ENCODE measurements around the gene CDC34. TPM values are rescaled to one million over a fixed set of nuclear protein-coding genes. Genes with fewer than 3 reads are reported as not detected.

CDC34 gene
- total RNA-seq, 1 experiment from 2014 or later, result 56.4 TPM

DNA sequence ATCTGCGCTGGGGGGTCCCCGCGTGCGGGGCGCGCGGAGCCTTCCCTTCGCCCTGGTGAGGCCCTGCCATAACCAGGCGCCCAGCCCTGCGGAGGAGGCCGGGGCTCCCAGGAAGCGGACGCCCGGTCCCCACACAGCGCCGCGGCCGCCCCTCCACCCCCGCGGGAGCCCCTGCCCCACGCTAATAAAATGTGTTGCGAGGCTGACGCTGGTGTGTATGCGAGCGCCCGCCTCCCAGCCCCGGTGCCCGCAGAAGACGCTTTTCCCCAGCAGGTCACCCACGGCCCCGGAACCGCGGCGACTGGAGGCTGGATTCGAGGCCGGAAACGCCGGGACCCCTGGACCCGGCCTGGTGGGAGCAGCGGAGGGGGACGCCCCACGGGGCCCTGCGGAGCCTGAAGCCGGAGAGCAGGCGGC lies 12.1 kb upstream of the CDC34 start:
- no peak for DNase-seq (ENCODE audit: low read depth)

GRCh38 chr19:522726-523125 lies 8.8 kb upstream of the CDC34 start:
- DNase-seq (ENCODE audit: low read depth), result no peak

GRCh38 chr19:524062-524674 lies 7.4 kb upstream of the CDC34 start:
- peak; percentile 59 for DNase-seq (ENCODE audit: low read depth)

DNA sequence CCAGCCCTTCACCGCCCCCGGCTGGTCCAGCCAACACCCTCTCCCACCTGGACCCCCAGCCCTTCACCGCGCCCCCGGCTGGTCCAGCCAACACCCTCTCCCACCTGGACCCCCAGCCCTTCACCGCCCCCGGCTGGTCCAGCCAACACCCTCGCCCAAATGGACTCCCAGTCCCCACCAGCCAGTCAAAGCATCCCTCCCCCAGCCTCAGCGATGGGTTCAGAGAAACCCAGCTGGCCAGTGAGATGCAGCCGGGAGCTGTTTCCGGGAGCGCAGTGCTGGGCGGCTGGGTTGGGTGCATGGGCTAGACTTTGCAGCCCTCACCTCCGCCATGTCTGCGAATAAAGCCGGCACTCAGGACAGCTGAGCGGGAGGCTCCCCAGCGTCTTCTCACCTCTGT lies 6.5 kb upstream of the CDC34 start:
- DNase-seq (ENCODE audit: low read depth), result no peak

- DNase-seq (ENCODE audit: low read depth), result no peak
Observed at GRCh38 chr19:525857-526419, 5.6 kb upstream of the CDC34 start.

DNA sequence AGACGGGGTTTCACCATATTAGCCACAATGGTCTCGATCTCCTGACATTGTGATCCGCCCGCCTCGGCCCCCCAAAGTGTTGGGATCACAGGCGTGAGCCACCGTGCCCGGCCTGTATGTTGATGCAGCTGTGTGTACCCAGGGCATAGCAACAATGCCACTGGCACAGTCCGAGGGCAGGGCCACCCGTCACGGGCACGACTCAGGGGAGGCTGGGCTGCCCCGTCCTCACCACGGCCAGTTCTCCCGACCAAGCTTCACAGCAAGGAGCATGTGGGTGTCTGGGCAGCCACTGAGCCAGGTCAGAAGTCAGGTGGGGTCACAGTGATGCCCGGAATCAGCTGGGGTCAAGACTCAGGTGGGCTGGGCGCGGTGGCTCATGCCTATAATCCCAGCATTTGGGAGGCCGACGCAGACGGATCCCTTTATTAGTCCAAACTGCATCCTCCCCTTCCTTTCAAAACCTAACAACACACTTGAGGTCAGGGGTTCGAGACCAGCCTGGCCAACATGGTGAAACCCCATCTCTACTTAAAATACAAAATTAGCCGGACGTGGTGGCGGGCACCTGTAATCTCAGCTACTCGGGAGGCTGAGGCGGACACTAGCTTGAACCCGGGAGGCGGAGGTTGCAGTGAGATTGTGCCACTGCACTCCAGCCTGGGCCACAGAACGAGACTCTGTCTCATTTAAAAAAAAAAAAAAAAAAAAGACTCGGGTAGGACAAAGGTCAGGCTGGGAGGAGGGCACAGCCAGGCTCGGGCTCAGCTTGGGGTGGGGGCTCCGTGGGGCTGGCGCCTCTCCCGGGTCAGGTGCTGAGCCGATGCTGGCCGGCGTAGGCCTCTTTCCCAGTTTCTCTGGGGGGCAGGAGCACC lies 1.2 kb upstream of the CDC34 start:
- no peak for DNase-seq (ENCODE audit: low read depth)

DNA sequence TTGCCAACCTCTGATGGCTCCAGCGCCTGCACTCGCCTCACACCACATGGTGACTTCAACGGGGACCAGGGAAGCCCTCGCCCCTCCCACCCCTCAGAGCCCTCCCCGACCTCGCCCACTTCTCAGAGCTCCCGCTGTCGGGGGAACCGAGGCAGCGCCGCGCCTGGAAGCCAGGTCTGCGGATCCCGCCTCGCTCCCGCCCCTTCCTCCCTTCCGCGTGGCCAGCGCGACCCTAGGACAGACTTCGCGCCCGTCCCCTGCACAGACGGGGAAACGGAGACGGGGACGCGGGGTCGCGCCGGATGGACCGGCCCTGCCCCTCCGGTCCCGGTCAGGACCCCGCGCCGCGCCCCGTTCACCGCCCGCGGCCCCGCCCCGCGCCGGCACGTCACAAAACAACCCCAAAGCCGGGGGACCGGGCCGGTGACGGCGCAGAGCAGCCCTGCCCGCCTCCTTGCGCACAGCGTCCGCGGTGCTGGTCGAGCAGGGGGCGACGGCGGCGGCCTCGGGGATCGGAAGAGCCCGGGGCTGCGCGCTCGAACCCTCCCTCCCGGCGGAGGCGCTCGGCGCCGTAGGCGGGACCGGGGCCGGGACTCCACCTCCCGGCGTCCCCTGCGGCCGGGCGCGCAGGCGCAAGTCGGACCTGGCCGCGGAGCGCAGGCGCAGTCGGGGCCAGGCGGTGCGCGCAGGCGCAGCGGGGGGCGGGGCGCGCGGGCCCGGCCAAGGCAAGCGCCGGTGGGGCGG lies 379 bp upstream of the CDC34 start:
- DNase-seq (ENCODE audit: low read depth), result peak; percentile 73

GRCh38 chr19:532561-533363 lies 1.2 kb downstream of the CDC34 start:
- peak; percentile 64 for DNase-seq (ENCODE audit: low read depth)

DNA sequence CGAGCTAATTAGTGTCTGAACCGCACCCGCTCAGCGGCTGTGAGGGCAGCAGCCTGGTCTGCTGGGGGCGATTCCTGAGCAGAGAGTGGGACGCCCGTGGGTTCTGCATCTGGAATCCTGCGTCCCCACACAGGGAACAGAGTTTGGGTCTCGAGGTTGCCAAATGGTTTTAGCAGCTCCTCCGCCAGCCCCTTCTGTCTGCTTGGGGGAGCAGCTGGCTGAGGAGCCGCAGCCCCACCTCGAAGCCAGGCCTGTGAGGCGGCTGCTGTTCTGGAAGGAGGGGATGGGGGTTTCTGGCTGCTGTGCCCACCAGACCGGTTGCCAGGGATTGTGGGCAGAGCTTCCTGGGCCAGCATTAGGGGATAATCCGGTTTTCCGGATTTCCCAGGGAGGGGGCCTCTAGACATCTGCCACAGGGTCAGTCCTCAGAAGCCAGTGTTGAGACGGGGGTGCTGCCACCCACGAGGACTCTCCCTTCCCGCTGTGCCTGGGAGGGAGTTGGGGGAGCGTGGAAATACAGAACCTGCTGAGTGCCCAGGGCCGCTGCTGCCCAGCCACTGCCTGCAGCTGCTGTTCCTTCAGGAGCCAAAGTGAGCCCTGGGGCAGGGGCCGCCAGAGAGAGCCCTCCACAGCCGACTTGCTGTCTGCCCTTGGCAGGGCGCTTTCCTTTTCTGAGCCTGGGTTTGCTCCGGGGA lies 2.0 kb downstream of the CDC34 start:
- no peak for DNase-seq (ENCODE audit: low read depth)

DNA sequence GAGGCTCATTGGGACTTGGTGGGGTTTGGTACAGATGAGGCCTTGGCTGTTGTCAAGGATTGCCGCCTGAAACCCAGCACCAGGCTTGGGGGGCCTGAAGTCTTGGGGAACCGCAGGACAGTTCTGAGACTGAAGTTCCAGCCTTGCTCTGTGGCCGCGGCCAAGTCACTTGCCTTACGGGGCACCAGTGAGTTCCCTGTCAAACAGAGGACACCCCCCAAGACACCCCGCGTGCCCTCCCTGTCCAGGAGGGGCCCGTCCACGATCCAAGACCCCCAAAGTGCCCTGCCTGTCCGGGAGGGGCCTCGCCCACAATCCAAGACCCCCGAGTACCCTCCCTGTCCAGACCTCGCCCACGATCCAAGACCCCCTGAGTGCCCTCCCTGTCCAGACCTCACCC lies 2.5 kb downstream of the CDC34 start:
- DNase-seq (ENCODE audit: low read depth), result no peak

DNA sequence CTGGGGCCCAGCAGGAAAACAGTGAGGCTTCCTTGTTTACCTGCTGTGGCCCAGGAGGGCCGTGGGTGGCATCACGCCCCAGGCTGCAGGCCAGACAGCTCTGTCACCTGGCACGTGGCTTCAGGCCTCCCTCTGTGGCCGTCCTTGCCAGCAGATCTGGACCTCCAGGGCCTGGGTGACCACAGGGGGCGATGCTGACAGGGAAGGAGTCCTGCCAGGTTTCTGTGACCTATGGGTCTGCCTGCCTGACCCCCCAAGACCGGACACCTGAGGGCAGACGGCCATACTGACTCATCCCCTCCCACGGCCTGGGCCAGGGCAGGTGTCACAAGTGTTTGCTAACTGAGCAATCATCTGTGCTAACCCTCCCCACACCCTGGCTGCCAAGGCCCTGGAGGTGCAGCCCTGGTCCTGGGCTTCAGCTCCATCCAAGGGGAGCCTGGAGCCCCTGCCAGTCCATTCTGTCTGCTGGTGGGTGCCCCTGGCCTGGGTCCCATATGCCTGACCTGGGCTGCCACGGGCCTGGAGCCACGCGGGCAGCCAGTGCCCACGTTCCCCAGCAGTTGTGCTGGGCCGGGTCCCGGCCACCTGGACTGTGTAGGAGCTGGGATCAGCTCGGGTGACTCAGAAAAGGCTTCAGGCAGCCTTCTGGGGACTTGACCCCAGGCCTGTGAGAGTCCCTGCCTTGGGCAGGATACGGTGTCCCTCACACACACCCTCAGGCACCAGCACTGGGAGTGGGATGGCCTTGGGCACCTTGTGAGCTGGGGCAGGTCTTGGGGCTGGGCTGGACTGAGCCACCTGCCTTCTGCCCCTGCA lies 3.7 kb downstream of the CDC34 start:
- DNase-seq (ENCODE audit: low read depth), result no peak

- no peak for DNase-seq (ENCODE audit: low read depth)
Observed at GRCh38 chr19:536031-536880, 4.7 kb downstream of the CDC34 start.

GRCh38 chr19:536881-537404 lies 5.4 kb downstream of the CDC34 start:
- no peak for DNase-seq (ENCODE audit: low read depth)

GRCh38 chr19:538641-539428 lies 7.3 kb downstream of the CDC34 start:
- DNase-seq (ENCODE audit: low read depth), result no peak

DNA sequence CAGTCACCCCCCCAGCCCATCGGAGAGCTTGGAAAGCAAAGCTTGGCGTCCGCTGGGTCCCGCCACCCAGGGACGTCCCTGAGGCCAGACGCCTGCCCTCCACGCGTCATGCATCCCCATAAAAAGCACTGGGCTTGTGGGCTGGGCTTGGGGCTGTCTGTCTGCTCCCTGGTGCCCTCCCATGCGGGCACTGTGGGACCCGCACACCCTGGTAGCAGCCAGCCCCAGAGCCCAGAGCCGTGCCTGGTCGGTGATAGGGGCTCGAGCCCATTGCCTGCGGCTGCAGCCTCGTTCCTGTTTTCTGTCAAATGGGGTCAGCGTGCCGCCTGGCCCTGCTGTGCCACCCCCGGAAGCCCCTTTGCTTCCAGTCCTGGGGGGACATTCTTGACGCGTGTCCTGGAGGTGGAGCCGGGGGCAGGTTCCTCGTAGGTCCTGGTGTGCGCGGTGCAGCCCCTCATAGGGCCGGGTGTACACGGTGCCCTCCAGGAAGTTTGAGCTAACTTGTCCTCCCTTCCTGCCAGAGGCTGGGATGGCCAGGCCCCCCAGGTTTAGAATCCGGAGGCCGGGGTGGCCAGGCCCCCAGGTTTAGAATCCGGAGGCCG lies 8.0 kb downstream of the CDC34 start:
- DNase-seq (ENCODE audit: low read depth), result no peak

GRCh38 chr19:540867-541637 lies 9.5 kb downstream of the CDC34 start:
- DNase-seq (ENCODE audit: low read depth), result no peak

- no peak for DNase-seq (ENCODE audit: low read depth)
Observed at GRCh38 chr19:541699-542098, 10.1 kb downstream of the CDC34 start.
